GM10847 (cell line): ENCODE measurements around the gene OLFML2A.

ENCODE experiments used
- POLR2A ChIP-seq: IDR thresholded peaks from 2 replicates; pipeline ENCODE4 v1.6.1; 2011; ENCODE audit not compliant: insufficient read length; ENCODE audit errors: extremely low read depth

OLFML2A gene

DNA sequence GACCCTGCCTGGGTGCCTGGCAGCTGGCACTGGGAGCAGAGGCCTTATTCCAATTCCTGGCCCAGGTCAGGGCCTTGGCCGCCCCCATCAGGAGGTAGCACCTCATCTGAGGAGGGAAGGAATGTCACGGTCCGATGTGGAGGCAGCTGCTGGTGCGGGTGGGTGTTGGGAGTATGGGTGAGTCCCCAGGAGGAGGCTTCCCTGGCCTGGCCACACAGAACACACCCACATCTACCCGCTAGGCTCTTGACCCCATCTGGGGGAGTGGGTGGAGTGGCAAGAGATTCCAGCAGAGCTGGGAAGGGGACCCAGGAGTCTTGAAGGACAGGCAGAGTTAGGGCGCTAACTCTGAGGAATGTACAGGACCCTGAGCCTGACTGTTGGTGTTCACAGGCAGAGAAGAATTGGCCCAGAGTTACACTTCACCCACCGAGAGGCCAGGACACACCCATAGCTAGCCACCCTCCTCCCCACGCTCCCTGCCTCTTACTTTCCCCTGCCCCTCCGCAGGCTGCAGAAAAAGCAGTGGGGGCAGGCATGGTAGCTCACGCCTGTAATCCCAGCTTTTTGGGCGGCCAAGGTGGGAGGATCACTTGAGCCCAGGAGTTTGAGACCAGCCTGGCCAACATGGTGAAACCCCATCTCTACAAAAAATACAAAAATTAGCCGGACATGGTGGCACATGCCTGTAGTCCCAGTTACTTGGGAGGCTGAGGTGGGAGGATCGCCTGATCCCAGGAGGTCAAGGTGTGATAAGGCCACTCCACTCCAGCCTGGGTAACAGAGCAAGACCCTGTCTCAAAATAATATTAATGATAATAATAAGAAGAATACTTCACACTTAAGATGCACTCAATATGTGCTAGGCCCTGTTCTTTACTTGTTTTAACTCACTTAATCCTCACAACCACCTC is 6.0 kb downstream of the OLFML2A start:
- no peak for TF ChIP-seq POLR2A

DNA sequence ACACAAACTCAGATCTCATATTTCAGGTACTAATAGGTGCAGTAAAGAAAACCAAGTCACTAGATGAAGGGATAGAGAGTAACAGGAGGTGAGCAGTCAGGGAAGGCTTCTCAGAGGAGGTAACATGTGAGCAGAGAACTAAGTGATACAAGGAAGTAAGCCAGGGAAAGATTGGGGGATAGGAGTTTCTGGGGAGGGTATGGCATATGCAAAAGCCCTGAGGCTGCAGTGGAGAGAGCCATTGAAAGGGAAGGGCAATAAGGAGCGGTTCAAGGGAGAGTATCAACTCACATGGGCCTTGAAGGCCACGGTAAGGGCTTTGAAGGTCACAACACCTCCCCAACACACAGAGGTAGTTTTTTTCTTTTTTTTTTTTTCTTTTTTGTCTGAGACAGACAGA is 6.9 kb downstream of the OLFML2A start:
- TF ChIP-seq POLR2A = no peak

DNA sequence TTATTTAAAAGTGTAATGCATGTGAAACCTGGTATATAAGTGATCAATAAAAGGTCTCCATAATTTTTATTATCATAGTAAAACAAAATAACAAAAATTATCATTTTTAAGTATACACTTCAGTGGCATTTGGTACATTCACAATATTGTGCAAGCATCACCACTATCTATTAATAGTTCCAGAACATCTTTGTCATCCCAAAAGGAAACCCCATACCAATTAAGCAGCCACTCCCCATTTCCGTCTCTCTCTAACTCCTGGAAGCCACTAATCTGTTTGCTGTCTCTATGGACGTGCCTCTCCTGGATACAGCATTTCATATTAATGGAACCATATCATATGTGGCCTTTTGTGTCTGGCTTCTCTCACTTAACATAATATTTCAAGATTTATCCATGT is 7.6 kb downstream of the OLFML2A start:
- no peak for TF ChIP-seq POLR2A

DNA sequence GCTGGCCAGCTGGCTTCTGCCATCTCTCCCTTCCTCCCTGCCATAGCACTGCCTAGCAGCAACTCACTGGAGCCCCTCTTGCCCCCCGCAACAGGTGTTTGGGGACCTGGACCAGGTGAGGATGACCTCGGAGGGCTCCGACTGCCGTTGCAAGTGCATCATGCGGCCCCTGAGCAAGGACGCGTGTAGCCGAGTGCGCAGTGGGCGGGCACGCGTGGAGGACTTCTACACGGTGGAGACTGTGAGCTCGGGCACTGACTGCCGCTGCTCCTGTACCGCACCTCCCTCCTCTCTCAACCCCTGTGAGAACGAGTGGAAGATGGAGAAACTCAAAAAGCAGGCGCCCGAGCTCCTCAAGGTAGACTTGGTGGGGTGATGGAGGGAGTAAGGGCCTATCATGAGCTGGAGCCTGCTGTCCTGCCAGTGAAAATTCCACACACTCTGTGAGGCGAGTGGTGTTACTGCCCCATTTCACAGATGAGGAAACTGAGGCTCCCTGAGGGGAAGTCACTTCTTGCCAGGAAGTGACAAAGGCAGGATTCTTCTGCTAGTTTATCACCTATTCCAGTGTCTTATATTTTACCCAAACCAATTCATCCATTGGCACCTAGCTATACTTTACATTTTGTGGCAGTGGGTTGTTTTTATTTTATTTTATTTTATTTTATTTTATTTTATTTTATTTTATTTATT is 10.1 kb downstream of the OLFML2A start:
- TF ChIP-seq POLR2A = no peak

DNA sequence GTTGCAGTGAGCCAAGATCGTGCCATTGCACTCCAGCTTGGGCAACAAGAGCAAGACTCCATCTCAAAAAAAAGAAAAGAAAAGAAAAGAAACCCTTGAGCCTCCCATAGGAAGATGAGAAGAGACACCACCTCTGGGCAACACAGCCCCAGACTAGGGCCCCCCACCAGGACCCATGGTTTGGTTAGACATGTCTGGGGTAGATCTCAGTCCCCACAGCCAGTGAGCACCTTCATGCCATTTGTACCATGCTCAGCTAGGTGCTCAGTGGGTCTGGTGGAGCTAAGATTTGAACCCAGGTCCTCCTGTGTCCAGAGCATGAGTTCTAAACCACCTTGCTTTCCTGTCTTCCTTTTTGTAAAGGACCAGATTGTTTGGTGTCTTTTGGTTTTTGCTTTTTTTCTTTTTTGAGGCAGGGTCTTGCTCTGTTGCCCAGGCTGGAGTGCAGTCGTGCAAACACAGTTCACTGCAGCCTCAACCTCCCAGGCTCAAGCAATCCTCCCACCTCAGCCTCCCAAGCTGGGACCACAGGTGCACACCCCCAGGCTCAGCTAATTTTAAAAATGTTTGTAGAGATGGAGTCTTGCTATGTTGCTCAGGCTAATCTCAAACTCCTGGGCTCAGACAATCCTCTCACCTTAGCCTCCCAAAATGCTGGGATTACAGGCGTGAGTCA is 11.7 kb downstream of the OLFML2A start:
- TF ChIP-seq POLR2A = no peak

DNA sequence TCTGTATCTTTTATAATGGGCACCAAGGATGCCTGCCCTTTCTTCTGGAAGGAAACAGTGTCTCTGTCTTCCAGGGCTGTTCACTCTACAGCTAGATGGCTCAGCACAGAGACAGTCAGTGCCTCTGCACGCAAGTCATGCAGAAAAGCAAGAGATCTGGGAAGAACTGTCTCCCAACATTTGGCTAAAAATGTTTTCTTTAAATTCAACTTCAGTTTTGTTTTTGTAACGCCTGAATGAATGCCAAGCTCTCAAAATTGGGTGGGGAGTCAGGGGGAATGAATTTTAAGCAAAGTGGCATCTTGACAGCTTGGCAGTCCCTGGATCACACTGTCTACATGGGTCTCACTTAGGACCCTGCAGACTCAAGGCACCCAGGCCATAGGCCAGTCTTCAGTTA is 12.6 kb downstream of the OLFML2A start:
- no peak for TF ChIP-seq POLR2A

DNA sequence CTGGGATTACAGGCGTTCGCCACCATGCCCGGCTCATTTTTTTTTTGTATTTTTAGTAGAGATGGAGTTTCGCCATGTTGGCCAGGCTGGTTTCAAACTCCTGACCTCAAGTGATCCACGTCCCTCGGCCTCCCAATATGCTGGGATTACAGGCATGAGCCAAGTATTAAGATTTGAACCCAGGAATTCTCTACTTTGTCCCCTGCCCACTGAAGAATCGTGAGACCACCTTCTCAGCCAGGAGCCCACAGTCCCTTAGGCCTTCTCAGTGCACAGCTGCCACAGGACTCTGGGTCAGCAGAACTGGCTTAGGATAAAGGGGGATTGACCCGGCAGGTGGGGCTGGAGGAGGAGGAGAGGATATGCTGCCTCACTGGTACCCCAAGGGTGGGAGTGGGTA is 13.4 kb downstream of the OLFML2A start:
- TF ChIP-seq POLR2A = no peak

DNA sequence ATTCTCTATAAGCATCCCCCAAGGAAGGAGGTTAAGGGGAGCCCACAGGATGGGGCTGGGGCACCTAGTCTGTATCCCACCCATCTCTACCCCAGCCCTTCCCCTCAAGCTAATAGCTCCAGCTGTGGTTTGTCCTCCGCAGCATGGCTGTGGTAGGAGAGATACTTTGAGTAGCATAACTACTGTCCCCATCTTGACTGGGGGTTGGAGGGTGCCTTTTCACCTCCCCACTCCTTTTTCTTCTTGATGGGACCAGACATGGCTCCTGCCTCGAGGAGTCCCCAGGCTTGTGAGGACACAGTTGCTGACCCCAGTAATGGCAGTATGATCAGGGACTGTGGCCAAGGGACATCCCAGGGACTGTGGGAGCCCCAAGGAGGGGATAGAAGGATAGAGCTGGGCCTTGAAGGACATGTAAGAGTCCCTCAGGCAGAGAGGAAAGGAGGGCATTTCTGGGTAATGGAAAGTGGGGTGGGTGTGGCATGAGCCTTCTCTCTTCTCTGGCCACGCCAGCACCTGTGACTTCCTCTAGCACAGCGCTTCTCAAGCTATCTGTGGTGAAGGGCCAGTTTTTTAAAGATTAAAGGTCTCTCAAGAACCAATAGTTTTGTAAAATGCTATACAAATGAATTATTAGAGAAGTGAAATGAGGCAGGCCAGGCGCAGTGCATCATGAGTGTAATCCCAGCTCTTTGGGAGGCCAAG is 14.0 kb downstream of the OLFML2A start:
- TF ChIP-seq POLR2A = no peak

DNA sequence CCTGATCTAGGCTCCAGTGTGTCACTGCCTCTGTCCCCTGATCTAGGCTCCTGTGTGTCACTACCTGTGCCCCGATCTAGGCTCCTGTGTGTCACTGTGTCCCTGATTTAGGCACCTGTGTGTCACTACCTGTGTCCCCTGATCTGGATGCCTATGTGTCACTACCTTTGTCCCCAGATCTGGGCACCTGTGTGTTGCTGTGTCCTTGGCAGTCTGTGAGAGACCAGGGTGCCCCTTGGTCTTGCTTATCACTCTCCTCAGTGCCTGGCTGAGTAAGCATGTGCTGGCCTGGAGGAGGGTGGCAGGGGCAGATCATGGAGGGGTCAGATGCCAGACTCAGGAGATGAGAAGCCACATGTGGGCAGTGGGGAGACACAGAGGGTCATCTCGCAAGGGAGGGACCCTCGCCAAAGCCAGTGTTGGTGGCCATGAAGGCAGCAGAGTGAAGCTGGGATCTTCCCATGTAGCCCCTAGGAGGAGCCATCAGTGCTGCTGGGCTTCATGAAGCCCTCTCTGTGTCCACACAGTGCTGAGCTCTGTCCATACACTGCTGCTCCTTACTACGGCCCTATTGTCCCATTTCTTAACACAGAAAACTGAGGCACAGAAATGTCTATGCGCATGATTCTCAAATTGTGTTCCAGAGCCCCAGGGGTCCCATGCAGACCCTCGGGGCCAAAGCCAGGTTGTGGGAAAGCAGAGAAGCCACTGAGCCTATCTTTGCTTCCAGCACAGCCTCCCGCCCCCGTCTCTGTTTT is 15.5 kb downstream of the OLFML2A start:
- TF ChIP-seq POLR2A = no peak

DNA sequence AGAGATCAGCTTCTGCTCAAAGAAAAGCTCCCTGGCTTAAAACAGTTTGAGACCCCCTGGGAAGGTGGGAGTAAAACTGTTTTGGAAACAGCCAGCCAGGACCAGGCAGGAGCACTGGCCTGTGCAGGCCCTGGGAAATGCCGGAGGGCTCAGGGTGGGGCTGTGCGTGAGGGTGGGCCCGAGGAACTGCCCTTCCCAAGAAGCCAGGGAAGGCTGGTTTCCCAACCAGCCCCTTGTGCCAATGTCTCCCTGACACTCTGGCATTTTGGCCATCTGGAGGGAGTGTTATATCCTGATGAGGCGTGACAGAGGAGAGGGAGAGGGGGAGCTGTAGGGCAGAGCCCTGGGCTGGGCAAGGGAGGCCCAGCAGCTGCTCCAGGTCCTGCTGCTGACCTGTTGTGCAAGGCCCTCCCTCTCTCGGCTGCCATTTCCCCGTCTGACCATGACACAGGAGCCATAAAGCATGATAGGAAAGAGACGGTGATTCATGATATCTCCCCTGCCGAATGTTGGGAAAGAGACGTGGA is 16.1 kb downstream of the OLFML2A start:
- TF ChIP-seq POLR2A = no peak

DNA sequence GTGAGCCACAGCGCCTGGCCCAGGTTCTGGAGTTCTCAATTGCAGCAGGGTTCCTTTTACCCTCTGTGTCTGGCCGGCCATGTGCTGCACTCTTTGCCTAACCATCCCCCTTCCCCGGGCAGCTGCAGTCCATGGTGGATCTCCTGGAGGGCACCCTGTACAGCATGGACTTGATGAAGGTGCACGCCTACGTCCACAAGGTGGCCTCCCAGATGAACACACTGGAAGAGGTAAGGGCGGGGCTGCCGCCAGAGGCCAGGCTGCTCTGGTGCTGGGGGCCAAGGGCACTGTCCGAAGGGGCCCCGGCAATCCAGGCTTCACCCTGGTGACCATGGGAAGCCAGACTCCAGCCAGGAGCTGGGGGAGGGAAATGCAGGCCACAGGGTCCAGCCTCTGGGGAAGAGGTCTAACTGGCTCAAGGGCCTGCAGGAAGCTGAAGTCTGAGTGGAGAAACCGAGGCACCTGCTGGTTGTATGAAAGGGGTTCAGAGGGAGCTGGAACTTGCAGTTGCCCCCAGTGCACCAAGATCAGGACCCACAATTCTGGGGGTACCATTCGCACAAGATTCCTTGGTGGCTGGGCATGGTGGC is 18.1 kb downstream of the OLFML2A start:
- no peak for TF ChIP-seq POLR2A

DNA sequence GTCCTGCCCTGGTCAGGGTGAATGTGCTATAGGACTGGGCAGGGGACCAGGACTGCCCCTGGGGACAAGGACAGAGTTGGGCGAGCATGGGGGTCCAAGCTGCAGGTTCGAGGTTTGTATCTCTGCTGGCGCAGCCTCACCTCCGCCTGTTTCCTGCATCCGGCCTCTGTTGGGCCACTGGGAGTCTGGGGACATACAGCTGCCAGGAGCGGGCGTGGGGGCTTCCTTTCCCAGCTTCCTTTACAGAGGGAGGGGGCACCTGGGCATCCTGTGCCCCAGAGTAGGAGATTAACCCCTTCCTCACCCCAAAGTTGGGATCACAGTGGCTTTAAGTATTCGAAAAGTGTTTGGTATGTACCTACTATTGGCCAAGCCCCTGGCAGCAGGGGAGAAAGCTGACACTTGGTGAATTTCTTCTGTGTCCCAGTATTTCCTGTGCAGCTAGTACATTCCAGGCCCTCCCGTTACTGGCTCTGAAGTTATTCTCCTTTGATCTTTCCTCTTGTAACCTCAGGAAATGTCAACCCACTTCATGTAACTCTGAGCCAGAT is 19.0 kb downstream of the OLFML2A start:
- TF ChIP-seq POLR2A = no peak

DNA sequence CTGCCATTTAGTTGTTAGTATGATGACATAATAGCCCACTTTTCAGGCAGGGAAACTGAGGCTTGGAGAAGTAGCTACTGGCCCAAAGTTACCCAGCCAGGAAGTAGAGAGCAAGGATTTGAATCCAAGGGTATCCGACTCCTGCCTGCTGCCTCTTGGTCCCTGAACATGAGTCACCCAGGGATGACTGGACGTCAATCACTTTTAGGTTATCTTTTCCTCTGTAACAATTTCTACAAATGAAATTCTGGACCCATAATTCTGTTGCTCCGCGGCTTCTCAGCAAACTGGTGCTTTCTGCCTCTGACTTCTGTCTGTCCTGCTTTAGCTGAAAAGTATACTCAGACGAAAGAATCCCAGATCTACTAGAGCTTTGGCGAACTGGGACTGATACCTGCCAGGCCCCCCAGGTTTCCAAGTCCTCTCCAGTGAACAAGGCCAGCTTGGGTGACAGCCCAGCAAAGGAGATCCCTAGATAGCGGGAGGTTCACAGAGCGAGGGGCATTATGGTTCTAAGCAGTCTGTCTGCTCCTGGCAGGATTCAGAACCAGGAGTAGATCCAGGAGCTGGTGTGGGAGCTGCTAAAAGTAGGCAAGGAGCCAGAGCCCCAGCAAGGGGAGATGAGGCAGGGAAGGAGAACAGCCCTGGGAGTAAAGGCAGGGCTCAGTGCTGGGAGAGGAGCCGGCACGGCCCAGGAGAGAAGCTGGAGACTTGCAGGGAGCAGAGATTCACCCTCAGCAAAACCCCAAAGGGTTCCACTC is 20.6 kb downstream of the OLFML2A start:
- TF ChIP-seq POLR2A = no peak
